B cell (primary cell): ENCODE data around the gene SLC37A2. TPM values are rescaled to one million over a fixed set of nuclear protein-coding genes. Genes with fewer than 3 reads are reported as not detected.

Source experiments
- ATAC-seq: fragments of 200-7000 bp; cut with Tn5 transposase; one replicate; pipeline ENCODE4 v1.10.0; 2021; ENCODE audit warnings: low read depth, mild to moderate bottlenecking, moderate number of reproducible peaks, moderate library complexity
- CTCF ChIA-PET: fragments of 350-600 bp; sonication (Branson Sonifier 250); formaldehyde crosslinking; loops from one replicate; lab custom pipeline; 2021; ENCODE audit warnings: antibody characterized with exemption, inconsistent platforms; lab: Charles Lee
- POLR2A ChIA-PET: fragments of 350-600 bp; sonication (Branson Sonifier 250); formaldehyde crosslinking; loops from one replicate; lab custom pipeline; 2021; ENCODE audit warnings: antibody characterized with exemption; lab: Charles Lee
- DNase-seq: peaks from one replicate; pipeline ENCODE4 v3.0.0; 2013
- H2AFZ ChIP-seq: 2 replicates; pipeline ENCODE4 v1.6.1; 2012; ENCODE audit warnings: mild to moderate bottlenecking, low read depth, low read length; ENCODE audit not compliant: insufficient read depth, poor library complexity, severe bottlenecking
- H3K27ac ChIP-seq, 2 donors: 1 replicate in 1 of 2; 2 replicates in 1 of 2; pipeline ENCODE4 v1.5.1; 2012 to 2013; ENCODE audit warnings: low read length in 2 of 2, mild to moderate bottlenecking in 2 of 2, moderate library complexity in 1 of 2
- H3K27me3 ChIP-seq, 4 experiments: fragments of 200-600 bp in 1 of 4; sonication (generic) in 1 of 4; replicated peaks in 1 of 4; 1 replicate in 2 of 4; 2 replicates in 2 of 4; pipeline versions ENCODE4 v1.6.1 to v1.7.0; 2013 to 2016; ENCODE audit warnings: low read length in 3 of 4, mild to moderate bottlenecking in 2 of 4, mixed read lengths in 1 of 4, moderate library complexity in 1 of 4; ENCODE audit not compliant: insufficient read depth in 4 of 4, control insufficient read depth in 3 of 4; ENCODE audit errors: control extremely low read depth in 1 of 4
- H3K36me3 ChIP-seq, 2 experiments: replicated peaks in 1 of 2; 1 replicate in 1 of 2; 2 replicates in 1 of 2; pipeline versions ENCODE4 v1.6.1 to v1.7.1; 2013; ENCODE audit warnings: low read length in 1 of 2; ENCODE audit not compliant: insufficient read depth in 2 of 2, control insufficient read depth in 1 of 2; ENCODE audit errors: control extremely low read depth in 1 of 2, extremely low read depth in 1 of 2
- H3K4me1 ChIP-seq, 2 donors: fragments of 200-600 bp in 1 of 2; sonication (generic) in 1 of 2; 1 replicate in 1 of 2; 2 replicates in 1 of 2; pipeline versions ENCODE4 v1.5.1 to v1.6.1; 2013 to 2017; ENCODE audit warnings: low read length in 2 of 2; ENCODE audit not compliant: control insufficient read depth in 2 of 2, insufficient read depth in 2 of 2
- H3K4me2 ChIP-seq: replicated peaks from 2 replicates; pipeline ENCODE3; 2012; ENCODE audit warnings: mild to moderate bottlenecking, low read depth, low read length; ENCODE audit not compliant: poor library complexity, severe bottlenecking
- H3K4me3 ChIP-seq, 5 experiments: fragments of 200-600 bp in 1 of 5; sonication (generic) in 1 of 5; 1 replicate in 3 of 5; 2 replicates in 2 of 5; pipeline versions ENCODE4 v1.5.1 to v1.7.0; 2011 to 2016; ENCODE audit warnings: low read length in 4 of 5, mild to moderate bottlenecking in 4 of 5, low read depth in 2 of 5, control low read depth in 1 of 5, moderate library complexity in 1 of 5; ENCODE audit not compliant: insufficient read depth in 1 of 5; ENCODE audit errors: control extremely low read depth in 1 of 5, extremely low read depth in 1 of 5
- H3K79me2 ChIP-seq: fragments of 200-600 bp; sonication (generic); one replicate; pipeline ENCODE4 v1.6.0; 2016; ENCODE audit warnings: low read length; ENCODE audit not compliant: control insufficient read depth, insufficient read depth
- H3K9ac ChIP-seq: fragments of 200-600 bp; sonication (generic); 2 replicates; pipeline ENCODE4 v1.6.1; 2017; ENCODE audit warnings: mild to moderate bottlenecking, low read length, moderate library complexity
- H3K9me3 ChIP-seq, 3 donors: one replicate each; pipeline versions ENCODE4 v1.6.1 to v1.7.1; 2013; ENCODE audit warnings: low read length in 2 of 3; ENCODE audit not compliant: control insufficient read depth in 2 of 3, insufficient read depth in 1 of 3; ENCODE audit errors: control extremely low read depth in 1 of 3
- H4K20me1 ChIP-seq: 2 replicates; pipeline ENCODE4 v1.6.0; 2012; ENCODE audit warnings: mild to moderate bottlenecking, low read length; ENCODE audit not compliant: insufficient read depth, control insufficient read depth, poor library complexity, severe bottlenecking
- H3K27ac Mint-ChIP-seq: one replicate; pipeline ENCODE4 v1.8.0; 2021; ENCODE audit warnings: mixed read lengths
- H3K27me3 Mint-ChIP-seq: one replicate; pipeline ENCODE4 v1.8.0; 2021; ENCODE audit warnings: mixed read lengths
- H3K4me1 Mint-ChIP-seq: one replicate; pipeline ENCODE4 v1.8.0; 2021; ENCODE audit warnings: mixed read lengths
- H3K4me3 Mint-ChIP-seq: one replicate; pipeline ENCODE4 v1.8.0; 2021; ENCODE audit warnings: mixed read lengths
- H3K9me3 Mint-ChIP-seq: one replicate; pipeline ENCODE4 v1.8.0; 2022; ENCODE audit warnings: mixed read lengths; ENCODE audit not compliant: insufficient read depth
- CTCF ChIP-seq: fragments of 200-600 bp; IDR thresholded peaks from one replicate; pipeline ENCODE4 v1.8.0; 2022; ENCODE audit warnings: antibody characterized with exemption, mild to moderate bottlenecking
- EZH2 ChIP-seq: IDR thresholded peaks from 2 replicates; pipeline ENCODE4 v1.6.1; 2012; ENCODE audit warnings: borderline replicate concordance, low read depth, mild to moderate bottlenecking, moderate library complexity, low read length; ENCODE audit not compliant: insufficient read depth, poor library complexity, severe bottlenecking
- WGBS: methylation state at CpG from one replicate; pipeline ENCODE4 v1.1.5; 2013; ENCODE audit warnings: missing lambda C conversion rate; ENCODE audit not compliant: insufficient coverage; 5-methylcytosine and 5-hydroxymethylcytosine counted together
- intact Hi-C: fragments of 100-400 bp; cut with micrococcal nuclease; formaldehyde crosslinking; loops from one replicate; pipeline ENCODE4 v1.10.0; 2022
- polyA plus RNA-seq: library from polyadenylated mRNA; depleted of rRNA; stranded (reverse); fragments of >200 nt; gene quantifications from 2 replicates; pipeline ENCODE4 v1.2.3, GENCODE V29; 2012
- total RNA-seq, 2 donors: library from RNA; stranded (reverse); fragments of 120-200 nt in 1 of 2; gene quantifications; 1 replicate in 1 of 2; 2 replicates in 1 of 2; pipeline versions ENCODE4 v1.2.3 to v1.2.4, GENCODE V29; 2013 to 2022

SLC37A2 gene
- total and polyA plus RNA-seq, 2 donors (not counting 1 experiment from before 2014, with no cell fraction given) = 7.6 to 27.0 TPM

- H3K27me3 Mint-ChIP-seq = peaks cover 58% of the 10 kb centered on the region
- ATAC-seq = no peak
Measured at GRCh38 chr11:125138966-125139365, 75.9 kb downstream of the SLC37A2 start.

More at GRCh38 chr11:125138966-125139365, 75.9 kb downstream of the SLC37A2 start:
- H4K20me1 ChIP-seq = no peaks in the 10 kb centered on the region
- no peaks in the 10 kb centered on the region for H3K79me2 ChIP-seq
- no peak overlapping the region for H3K4me2 ChIP-seq
- H3K36me3 ChIP-seq = no peaks in the 10 kb centered on the region
- no peak overlapping the region for H3K4me3 ChIP-seq
- ChIA-PET POLR2A (no interaction called here), CTCF (interaction anchor here (1.8 to 5.5 kb wide), 3 partner anchors 13 to 168 kb away, joined by 4 to 64 read pairs (median 52); partner anchors contain the start of gene TMEM218)
- H3K27ac ChIP-seq = no peak overlapping the region
- no peak overlapping the region for H2AFZ ChIP-seq
- H3K9me3 Mint-ChIP-seq = no peaks in the 10 kb centered on the region
- H3K27me3 ChIP-seq = peaks cover 0 to 18% (median 13%) of the 10 kb centered on the region in 4 experiments
- H3K9me3 ChIP-seq = no peaks in the 10 kb centered on the region
- H3K4me3 Mint-ChIP-seq = no peak overlapping the region
- 77% methylated on average over 4 of the region's 8 CpGs for WGBS
- H3K4me1 Mint-ChIP-seq = peaks cover 4% of the 10 kb centered on the region
- intact Hi-C loops = no loop called here
- H3K4me1 ChIP-seq = peaks cover 3 to 6% of the 10 kb centered on the region in 2 donors
- H3K9ac ChIP-seq = no peak overlapping the region
- TF ChIP-seq CTCF (no peak), EZH2 (no peak)
- DNase-seq = no peak
- H3K27ac Mint-ChIP-seq = no peak overlapping the region
